GM12874 (cell line): ENCODE data around the gene RASL10B.

ENCODE experiments used
- TF ChIP-seq, protein P1 (sequence below): IDR thresholded peaks from 2 replicates; pipeline ENCODE4 v1.5.1; 2011; ENCODE audit warnings: low read depth, mild to moderate bottlenecking, control low read depth, low read length, moderate library complexity; ENCODE audit not compliant: insufficient read depth

Gene RASL10B

DNA sequence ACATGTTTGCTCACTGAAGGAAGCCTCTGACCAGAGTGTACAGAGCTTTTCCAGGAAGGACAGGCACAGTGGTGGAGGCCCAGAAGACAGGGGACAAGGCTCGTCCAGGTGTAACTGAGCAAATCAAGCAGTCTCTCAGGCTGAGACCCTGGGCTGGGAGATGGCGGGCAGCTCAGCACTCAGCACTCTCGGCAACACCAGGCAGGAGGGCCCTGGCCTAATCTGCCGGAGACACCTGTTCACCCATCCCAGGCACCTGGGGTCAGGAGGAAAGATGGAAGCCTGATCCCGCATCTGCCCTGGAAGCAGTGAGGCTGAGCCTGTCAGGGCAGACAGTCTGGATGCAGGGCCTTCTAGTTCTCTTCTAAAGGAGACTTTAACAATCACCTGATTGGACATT is 4.8 kb downstream of the RASL10B start:
- TF ChIP-seq, protein P1, sequence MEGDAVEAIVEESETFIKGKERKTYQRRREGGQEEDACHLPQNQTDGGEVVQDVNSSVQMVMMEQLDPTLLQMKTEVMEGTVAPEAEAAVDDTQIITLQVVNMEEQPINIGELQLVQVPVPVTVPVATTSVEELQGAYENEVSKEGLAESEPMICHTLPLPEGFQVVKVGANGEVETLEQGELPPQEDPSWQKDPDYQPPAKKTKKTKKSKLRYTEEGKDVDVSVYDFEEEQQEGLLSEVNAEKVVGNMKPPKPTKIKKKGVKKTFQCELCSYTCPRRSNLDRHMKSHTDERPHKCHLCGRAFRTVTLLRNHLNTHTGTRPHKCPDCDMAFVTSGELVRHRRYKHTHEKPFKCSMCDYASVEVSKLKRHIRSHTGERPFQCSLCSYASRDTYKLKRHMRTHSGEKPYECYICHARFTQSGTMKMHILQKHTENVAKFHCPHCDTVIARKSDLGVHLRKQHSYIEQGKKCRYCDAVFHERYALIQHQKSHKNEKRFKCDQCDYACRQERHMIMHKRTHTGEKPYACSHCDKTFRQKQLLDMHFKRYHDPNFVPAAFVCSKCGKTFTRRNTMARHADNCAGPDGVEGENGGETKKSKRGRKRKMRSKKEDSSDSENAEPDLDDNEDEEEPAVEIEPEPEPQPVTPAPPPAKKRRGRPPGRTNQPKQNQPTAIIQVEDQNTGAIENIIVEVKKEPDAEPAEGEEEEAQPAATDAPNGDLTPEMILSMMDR = no peak

DNA sequence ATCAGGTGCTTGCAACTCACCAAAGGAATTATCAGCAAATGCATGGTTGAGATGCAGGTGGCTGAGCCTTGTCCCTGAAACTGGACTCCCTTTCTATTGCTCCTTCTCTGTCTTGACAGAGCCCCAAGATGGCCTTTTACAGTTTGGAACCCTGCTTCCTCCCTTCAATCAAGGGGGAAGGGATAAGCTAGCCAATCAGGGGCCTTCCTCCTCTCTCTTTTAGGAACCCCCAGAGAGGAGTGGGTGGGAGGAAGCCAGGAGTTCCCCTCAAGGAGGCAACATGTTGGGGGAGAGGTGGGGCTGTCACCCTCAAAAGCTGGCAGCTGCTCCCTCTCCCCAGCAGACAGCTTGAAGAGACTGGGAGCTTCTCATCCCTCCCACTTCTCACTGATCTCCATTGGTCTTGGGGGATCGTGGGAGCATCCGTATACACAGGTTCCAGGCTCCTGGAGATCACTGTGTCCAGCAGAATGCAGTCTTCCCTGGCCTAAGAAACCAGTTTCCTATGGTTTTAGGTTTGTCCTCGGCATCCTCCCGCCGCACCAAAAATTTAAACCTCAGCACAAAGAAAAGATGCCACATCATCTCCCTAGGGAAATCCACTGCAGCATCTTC is 7.2 kb downstream of the RASL10B start:
- TF ChIP-seq, protein P1 = no peak

DNA sequence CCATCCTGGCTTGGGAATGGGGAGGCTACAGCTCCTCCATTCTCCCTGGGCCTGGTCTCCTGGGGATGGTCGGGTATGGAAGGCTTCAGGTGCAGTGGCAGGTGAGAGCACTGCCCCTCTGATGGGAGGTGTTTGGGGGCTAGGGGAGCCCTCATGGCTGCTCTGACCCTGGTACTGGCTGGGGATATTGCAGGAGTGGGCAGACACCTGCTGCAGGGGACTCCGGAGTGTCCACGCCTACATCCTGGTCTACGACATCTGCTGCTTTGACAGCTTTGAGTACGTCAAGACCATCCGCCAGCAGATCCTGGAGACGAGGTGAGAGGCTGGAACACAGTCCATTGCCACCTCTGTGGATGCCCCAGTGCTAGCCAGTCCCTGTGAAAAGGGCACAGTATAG is 8.8 kb downstream of the RASL10B start:
- TF ChIP-seq, protein P1 = no peak

DNA sequence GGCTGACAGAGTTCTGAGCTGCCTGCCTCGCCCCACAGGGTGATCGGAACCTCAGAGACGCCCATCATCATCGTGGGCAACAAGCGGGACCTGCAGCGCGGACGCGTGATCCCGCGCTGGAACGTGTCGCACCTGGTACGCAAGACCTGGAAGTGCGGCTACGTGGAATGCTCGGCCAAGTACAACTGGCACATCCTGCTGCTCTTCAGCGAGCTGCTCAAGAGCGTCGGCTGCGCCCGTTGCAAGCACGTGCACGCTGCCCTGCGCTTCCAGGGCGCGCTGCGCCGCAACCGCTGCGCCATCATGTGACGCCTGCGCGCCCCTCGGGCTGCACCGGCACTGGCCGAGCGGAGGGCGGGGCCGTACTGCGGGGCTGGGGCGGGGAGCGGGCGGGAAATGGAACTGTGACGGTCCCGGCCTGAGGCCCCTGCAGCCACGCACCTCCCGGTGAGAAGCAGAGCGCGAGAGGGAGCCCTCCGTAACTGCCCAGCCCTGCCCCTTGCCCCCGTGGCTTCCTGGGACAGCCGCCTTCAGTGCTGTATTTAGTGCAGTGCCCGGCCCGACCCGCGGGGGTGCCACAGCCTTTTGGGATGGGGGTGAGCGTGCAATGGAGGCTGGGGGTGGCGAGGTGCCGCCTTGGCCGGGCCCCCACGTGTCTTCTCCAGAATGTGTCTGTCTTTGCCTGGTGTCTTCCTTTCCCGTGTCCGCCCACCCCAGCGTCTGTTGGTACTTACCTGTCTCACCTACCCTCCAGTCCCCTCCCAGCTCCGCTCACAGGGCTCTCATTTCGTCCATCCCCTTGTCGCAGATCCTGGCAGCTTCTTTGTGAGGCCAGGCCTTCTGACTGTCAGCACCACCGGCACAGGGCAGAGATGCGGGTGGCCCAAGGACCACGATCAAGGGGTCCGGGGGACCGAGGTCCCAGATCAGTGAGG is 9.8 kb downstream of the RASL10B start:
- TF ChIP-seq, protein P1 = no peak

DNA sequence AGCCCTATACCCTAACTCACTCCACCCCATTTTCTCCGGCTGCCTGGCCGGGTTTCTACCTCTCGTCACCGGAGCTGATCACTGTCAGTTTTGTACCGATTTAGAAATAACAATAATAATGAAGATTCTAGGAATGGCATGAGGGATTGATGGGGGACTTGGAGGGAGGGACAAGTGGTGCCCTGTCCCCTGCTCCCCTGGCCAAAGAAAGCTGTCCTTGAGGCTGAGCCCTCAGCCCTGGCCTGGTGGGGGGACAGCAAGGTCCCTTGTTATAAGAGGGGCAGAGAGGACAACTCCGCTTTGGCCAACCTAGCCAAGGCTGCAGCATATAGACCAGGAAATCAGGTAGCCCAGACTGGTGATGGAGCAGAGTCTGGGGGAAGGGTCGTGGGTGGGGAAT is 11.1 kb downstream of the RASL10B start:
- TF ChIP-seq, protein P1 = no peak

DNA sequence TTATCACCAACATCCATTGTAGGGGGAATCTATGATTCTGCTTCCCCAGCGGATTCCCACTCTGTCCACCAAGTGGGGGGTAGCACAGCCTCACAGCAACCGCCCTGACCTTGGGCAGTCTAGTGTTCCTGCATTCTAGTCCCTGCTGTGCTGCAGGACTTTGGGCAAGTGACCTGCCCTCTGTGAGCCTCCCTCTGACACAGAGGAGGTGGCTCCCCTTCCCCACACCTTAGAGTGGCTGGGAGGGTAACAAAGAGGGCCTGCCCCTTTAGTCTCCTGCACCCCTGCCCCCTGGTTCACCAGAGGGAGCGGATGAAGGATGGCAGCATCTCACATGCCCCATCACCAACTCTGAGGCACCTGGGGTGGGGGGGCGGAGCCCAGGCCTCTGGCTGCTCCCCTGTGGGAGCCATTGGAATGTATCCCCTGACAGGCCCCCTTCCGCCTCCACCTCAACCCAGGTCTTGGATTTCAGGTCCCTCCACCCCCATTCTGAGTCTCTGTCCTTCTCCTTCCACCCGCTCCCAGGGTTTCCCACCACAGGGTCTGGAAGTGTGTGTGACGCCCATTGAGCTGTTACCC is 11.5 kb downstream of the RASL10B start:
- TF ChIP-seq, protein P1 = no peak

DNA sequence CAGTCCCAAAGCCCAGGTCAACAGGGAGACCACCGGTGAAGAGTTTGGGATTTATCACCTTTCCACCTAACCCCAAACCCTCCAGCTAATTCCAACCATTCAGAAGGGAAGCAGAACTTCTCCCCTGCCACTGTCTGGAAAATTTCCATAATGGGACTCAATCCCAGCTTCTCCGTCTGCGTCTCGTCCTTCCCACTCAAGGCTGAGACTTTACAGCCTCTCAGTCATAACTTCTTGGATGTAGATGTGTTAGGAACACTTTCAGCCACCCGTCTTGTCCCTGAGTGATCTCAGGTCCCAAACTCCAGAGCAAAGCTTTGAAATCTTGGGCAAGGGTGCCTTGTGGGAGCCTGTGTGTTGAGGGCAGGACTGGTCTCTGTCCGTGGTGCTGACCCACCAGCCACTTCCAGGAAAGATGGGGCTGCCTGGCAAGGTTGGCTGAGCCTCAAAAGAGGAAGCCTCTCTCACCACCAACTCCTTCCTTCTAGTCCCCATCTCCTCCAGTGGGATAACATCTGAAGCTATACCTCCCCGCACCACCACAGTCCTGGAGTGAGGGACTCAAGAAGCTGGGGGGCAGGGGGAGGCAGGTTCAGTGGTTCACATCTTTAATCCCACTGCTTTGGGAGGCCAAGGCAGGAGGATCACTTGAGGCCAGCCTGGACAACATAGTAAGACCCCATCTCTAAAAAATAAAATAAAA is 12.3 kb downstream of the RASL10B start:
- TF ChIP-seq, protein P1 = no peak
